ENCODE results near the gene CMKLR1.

Gene CMKLR1

GRCh38 chr12:108313606-108314351, 25.3 kb downstream of the CMKLR1 start:
- no peak for DNase-seq

GRCh38 chr12:108313241-108313605, 25.9 kb downstream of the CMKLR1 start:
- no peak for DNase-seq

- no peak for DNase-seq
Measured at GRCh38 chr12:108312693-108313189, 26.4 kb downstream of the CMKLR1 start.

- DNase-seq = no peak
Measured at GRCh38 chr12:108312073-108312659, 26.9 kb downstream of the CMKLR1 start.

GRCh38 chr12:108311605-108312004, 27.5 kb downstream of the CMKLR1 start:
- no peak for DNase-seq

- DNase-seq = no peak
Measured at GRCh38 chr12:108310489-108310888, 28.6 kb downstream of the CMKLR1 start.

GRCh38 chr12:108309674-108310312, 29.3 kb downstream of the CMKLR1 start:
- no peak for DNase-seq

GRCh38 chr12:108308395-108309085, 30.6 kb downstream of the CMKLR1 start:
- no peak for DNase-seq

GRCh38 chr12:108307006-108307405, 32.1 kb downstream of the CMKLR1 start:
- DNase-seq = no peak

- DNase-seq = no peak
Measured at GRCh38 chr12:108306506-108306905, 32.6 kb downstream of the CMKLR1 start.

GRCh38 chr12:108305991-108306501, 33.1 kb downstream of the CMKLR1 start:
- no peak for DNase-seq

- no peak for DNase-seq
Measured at GRCh38 chr12:108305520-108305919, 33.6 kb downstream of the CMKLR1 start.

GRCh38 chr12:108304633-108305032, 34.5 kb downstream of the CMKLR1 start:
- no peak for DNase-seq

- no peak for DNase-seq
Measured at GRCh38 chr12:108303703-108304102, 35.4 kb downstream of the CMKLR1 start.

- DNase-seq = no peak
Measured at GRCh38 chr12:108302403-108303311, 36.5 kb downstream of the CMKLR1 start.

GRCh38 chr12:108302016-108302402, 37.1 kb downstream of the CMKLR1 start:
- no peak for DNase-seq

GRCh38 chr12:108301346-108301745, 37.8 kb downstream of the CMKLR1 start:
- DNase-seq = no peak

- DNase-seq = no peak
Measured at GRCh38 chr12:108299980-108300696, 39.0 kb downstream of the CMKLR1 start.

GRCh38 chr12:108299516-108299915, 39.6 kb downstream of the CMKLR1 start:
- DNase-seq = peak; percentile 87

GRCh38 chr12:108298761-108299275, 40.3 kb downstream of the CMKLR1 start:
- DNase-seq = no peak
